Neural progenitor cell (in vitro differentiated cells): Measurements from ENCODE around the gene SPOCK1. TPM values are rescaled to one million over a fixed set of nuclear protein-coding genes. Genes with fewer than 3 reads are reported as not detected.

Experiments used
- DNase-seq: peaks from one replicate; pipeline ENCODE4 v3.0.0-alpha.2; 2016; ENCODE audit warnings: low spot score
- H2AFZ ChIP-seq: fragments of 200-600 bp; sonication (generic); replicated peaks from 2 replicates; pipeline ENCODE4 v1.6.1; 2016; ENCODE audit warnings: antibody characterized with exemption
- H3F3A ChIP-seq: fragments of 200-600 bp; sonication (generic); 2 replicates; pipeline ENCODE4 v1.6.1; 2016; ENCODE audit warnings: antibody characterized with exemption, low read depth
- H3K27ac ChIP-seq: fragments of 200-600 bp; sonication (generic); 2 replicates; pipeline ENCODE4 v1.5.1; 2016; ENCODE audit warnings: mild to moderate bottlenecking
- H3K27me3 ChIP-seq: fragments of 200-600 bp; sonication (generic); 2 replicates; pipeline ENCODE4 v1.6.1; 2016; ENCODE audit warnings: mild to moderate bottlenecking, moderate library complexity
- H3K36me3 ChIP-seq: fragments of 200-600 bp; sonication (generic); 2 replicates; pipeline ENCODE4 v1.5.1; 2016
- H3K4me1 ChIP-seq: fragments of 200-600 bp; sonication (generic); 2 replicates; pipeline ENCODE4 v1.6.1; 2016; ENCODE audit warnings: mixed run types
- H3K4me2 ChIP-seq: fragments of 200-600 bp; sonication (generic); 2 replicates; pipeline ENCODE4 v1.6.1; 2016
- H3K4me3 ChIP-seq: fragments of 200-600 bp; sonication (generic); 2 replicates; pipeline ENCODE4 v1.5.1; 2016
- H3K79me2 ChIP-seq: fragments of 200-600 bp; sonication (generic); 2 replicates; pipeline ENCODE4 v1.6.1; 2016; ENCODE audit warnings: low read depth
- H3K9ac ChIP-seq: fragments of 200-600 bp; sonication (generic); 2 replicates; pipeline ENCODE4 v1.6.1; 2016
- H3K9me3 ChIP-seq: fragments of 200-600 bp; sonication (generic); 2 replicates; pipeline ENCODE4 v1.5.1; 2016; ENCODE audit warnings: low read depth
- H4K20me1 ChIP-seq: fragments of 200-600 bp; sonication (generic); 2 replicates; pipeline ENCODE4 v1.6.1; 2016; ENCODE audit warnings: low read depth
- H3K27ac Mint-ChIP-seq: 3 replicates; pipeline ENCODE4 v1.8.0; 2021; ENCODE audit warnings: mixed read lengths
- H3K27me3 Mint-ChIP-seq: 2 replicates; pipeline ENCODE4 v1.8.0; 2022; ENCODE audit warnings: low read depth, mild to moderate bottlenecking, inconsistent platforms, moderate library complexity, mixed read lengths; ENCODE audit not compliant: insufficient read depth
- H3K36me3 Mint-ChIP-seq: 3 replicates; pipeline ENCODE4 v1.8.0; 2021; ENCODE audit warnings: mixed read lengths
- H3K4me1 Mint-ChIP-seq: 3 replicates; pipeline ENCODE4 v1.8.0; 2021; ENCODE audit warnings: mixed read lengths
- H3K4me3 Mint-ChIP-seq: 3 replicates; pipeline ENCODE4 v1.8.0; 2021; ENCODE audit warnings: mild to moderate bottlenecking, moderate library complexity, mixed read lengths
- H3K9me3 Mint-ChIP-seq: 3 replicates; pipeline ENCODE4 v1.8.0; 2020; ENCODE audit warnings: mixed read lengths
- EZH2 ChIP-seq: fragments of 200-600 bp; sonication (generic); IDR thresholded peaks from 2 replicates; pipeline ENCODE4 v1.6.1; 2017; ENCODE audit warnings: antibody characterized with exemption, mild to moderate bottlenecking, moderate library complexity
- EZH2phosphoT487 ChIP-seq: fragments of 200-600 bp; sonication (generic); IDR thresholded peaks from 2 replicates; pipeline ENCODE4 v1.6.1; 2017; ENCODE audit warnings: antibody characterized with exemption
- total RNA-seq: library from RNA; depleted of rRNA; stranded (reverse); fragments of >200 nt; gene quantifications from 2 replicates; pipeline ENCODE4 v1.2.3, GENCODE V29; 2015; ENCODE audit warnings: low replicate concordance
- TF ChIP-seq, protein P1 (sequence below): fragments of 200-600 bp; sonication (generic); IDR thresholded peaks from 2 replicates; pipeline ENCODE4 v1.5.1; 2017; ENCODE audit warnings: antibody characterized with exemption, mild to moderate bottlenecking

The SPOCK1 gene
- total RNA-seq, 1 donor from 2014 or later, result 6.9 TPM

DNA sequence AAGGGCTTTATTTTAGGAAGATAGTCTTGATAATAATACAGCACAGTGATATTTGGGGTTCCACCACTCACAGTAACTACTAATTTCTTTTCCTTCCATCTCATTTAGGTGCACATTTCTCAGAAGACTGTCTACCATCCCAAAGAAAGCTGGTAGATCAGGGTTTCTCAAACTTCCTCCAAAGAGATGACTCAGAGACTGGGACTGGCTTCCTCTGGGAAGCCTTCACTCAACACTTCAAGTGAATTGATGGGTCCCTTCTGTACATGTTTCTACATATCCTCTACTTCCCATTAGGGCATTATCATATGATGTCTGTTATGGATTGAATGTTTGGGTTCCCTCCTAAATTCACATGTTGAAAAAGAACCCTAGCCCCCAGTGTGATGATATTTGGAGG lies 138.5 kb downstream of the SPOCK1 start:
- no peak for DNase-seq
- no peaks in the 10 kb centered on the region for H3K4me1 Mint-ChIP-seq
- no peaks in the 10 kb centered on the region for H3K36me3 Mint-ChIP-seq
- H3K27ac ChIP-seq, result no peak overlapping the region
- no peaks in the 10 kb centered on the region for H3K27me3 ChIP-seq
- no peaks in the 10 kb centered on the region for H3K79me2 ChIP-seq
- H3K27me3 Mint-ChIP-seq, result peaks cover 2% of the 10 kb centered on the region
- no peak overlapping the region for H3K9ac ChIP-seq
- no peaks in the 10 kb centered on the region for H3K9me3 ChIP-seq
- TF ChIP-seq EZH2phosphoT487 (no peak), EZH2 (no peak)
- TF ChIP-seq, protein P1, sequence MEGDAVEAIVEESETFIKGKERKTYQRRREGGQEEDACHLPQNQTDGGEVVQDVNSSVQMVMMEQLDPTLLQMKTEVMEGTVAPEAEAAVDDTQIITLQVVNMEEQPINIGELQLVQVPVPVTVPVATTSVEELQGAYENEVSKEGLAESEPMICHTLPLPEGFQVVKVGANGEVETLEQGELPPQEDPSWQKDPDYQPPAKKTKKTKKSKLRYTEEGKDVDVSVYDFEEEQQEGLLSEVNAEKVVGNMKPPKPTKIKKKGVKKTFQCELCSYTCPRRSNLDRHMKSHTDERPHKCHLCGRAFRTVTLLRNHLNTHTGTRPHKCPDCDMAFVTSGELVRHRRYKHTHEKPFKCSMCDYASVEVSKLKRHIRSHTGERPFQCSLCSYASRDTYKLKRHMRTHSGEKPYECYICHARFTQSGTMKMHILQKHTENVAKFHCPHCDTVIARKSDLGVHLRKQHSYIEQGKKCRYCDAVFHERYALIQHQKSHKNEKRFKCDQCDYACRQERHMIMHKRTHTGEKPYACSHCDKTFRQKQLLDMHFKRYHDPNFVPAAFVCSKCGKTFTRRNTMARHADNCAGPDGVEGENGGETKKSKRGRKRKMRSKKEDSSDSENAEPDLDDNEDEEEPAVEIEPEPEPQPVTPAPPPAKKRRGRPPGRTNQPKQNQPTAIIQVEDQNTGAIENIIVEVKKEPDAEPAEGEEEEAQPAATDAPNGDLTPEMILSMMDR, result no peak
- H3K4me1 ChIP-seq, result no peaks in the 10 kb centered on the region
- no peak overlapping the region for H3K27ac Mint-ChIP-seq
- no peak overlapping the region for H2AFZ ChIP-seq
- H3K4me2 ChIP-seq, result no peak overlapping the region
- no peaks in the 10 kb centered on the region for H4K20me1 ChIP-seq
- H3F3A ChIP-seq, result no peaks in the 10 kb centered on the region
- no peak overlapping the region for H3K4me3 ChIP-seq
- no peaks in the 10 kb centered on the region for H3K36me3 ChIP-seq
- H3K9me3 Mint-ChIP-seq, result no peaks in the 10 kb centered on the region
- H3K4me3 Mint-ChIP-seq, result no peak overlapping the region

DNA sequence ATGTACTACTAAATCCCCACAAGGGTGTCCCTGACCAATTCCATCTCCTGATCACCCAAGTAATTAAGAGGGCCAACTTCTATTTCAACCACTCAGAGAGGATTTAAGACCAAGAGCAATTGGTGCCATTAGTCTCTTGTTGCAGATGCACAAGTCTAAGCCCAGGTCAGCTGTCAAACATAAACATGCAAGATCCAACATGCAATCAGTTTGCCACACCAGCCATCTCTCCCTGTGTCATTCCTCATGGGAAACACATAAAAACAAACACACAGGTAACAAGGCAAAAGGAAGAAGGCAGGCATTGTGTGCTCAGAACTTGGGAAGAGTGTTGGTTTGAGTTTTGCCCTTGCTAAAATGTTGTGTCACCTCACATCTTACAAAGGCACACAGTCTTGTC lies 139.2 kb downstream of the SPOCK1 start:
- Mint-ChIP-seq H3K9me3 (no peaks in the 10 kb centered on the region), H3K27ac (no peak overlapping the region), H3K36me3 (no peaks in the 10 kb centered on the region), H3K4me1 (no peaks in the 10 kb centered on the region), H3K4me3 (no peak overlapping the region), H3K27me3 (peaks cover 2% of the 10 kb centered on the region)
- no peak overlapping the region for H3K4me3 ChIP-seq
- H3K9me3 ChIP-seq, result no peaks in the 10 kb centered on the region
- no peaks in the 10 kb centered on the region for H4K20me1 ChIP-seq
- H3F3A ChIP-seq, result no peaks in the 10 kb centered on the region
- H3K27ac ChIP-seq, result no peak overlapping the region
- TF ChIP-seq EZH2phosphoT487 (no peak), EZH2 (no peak)
- TF ChIP-seq, protein P1, result no peak
- H3K9ac ChIP-seq, result no peak overlapping the region
- no peaks in the 10 kb centered on the region for H3K4me1 ChIP-seq
- no peaks in the 10 kb centered on the region for H3K36me3 ChIP-seq
- H3K79me2 ChIP-seq, result no peaks in the 10 kb centered on the region
- no peaks in the 10 kb centered on the region for H3K27me3 ChIP-seq
- no peak overlapping the region for H3K4me2 ChIP-seq
- no peak overlapping the region for H2AFZ ChIP-seq
- no peak for DNase-seq

DNA sequence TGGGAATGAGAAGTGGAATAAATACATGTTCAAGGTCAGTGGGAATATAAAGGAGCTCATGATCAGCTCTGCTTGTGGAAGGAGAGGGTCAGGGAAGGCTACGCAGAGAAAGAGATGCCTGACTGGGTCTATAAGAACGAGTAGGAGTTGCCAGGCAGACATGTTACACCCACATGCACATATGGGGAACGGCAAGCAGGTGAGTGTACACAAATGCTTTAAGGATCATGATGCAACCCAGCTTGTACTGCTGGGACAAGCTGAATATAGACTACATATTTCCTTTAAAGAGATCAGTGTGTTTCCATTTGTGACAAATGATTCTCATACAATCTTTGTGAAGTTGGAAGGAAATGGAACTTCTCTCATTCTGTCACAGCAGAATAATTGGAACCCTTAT lies 141.7 kb downstream of the SPOCK1 start:
- no peaks in the 10 kb centered on the region for H3K36me3 ChIP-seq
- no peak overlapping the region for H2AFZ ChIP-seq
- no peak overlapping the region for H3K27ac ChIP-seq
- Mint-ChIP-seq H3K36me3 (no peaks in the 10 kb centered on the region), H3K27me3 (peaks cover 5% of the 10 kb centered on the region), H3K4me3 (no peak overlapping the region), H3K9me3 (no peaks in the 10 kb centered on the region), H3K27ac (no peak overlapping the region), H3K4me1 (no peaks in the 10 kb centered on the region)
- TF ChIP-seq, protein P1, result no peak
- no peak for TF ChIP-seq EZH2
- TF ChIP-seq EZH2phosphoT487, result no peak
- H3K4me3 ChIP-seq, result no peak overlapping the region
- no peaks in the 10 kb centered on the region for H3K27me3 ChIP-seq
- H3K4me1 ChIP-seq, result no peaks in the 10 kb centered on the region
- no peaks in the 10 kb centered on the region for H4K20me1 ChIP-seq
- no peaks in the 10 kb centered on the region for H3K9me3 ChIP-seq
- no peaks in the 10 kb centered on the region for H3F3A ChIP-seq
- no peaks in the 10 kb centered on the region for H3K79me2 ChIP-seq
- DNase-seq, result no peak
- no peak overlapping the region for H3K4me2 ChIP-seq
- H3K9ac ChIP-seq, result no peak overlapping the region
